ENCODE results near the gene BRF1.

BRF1 gene

DNA sequence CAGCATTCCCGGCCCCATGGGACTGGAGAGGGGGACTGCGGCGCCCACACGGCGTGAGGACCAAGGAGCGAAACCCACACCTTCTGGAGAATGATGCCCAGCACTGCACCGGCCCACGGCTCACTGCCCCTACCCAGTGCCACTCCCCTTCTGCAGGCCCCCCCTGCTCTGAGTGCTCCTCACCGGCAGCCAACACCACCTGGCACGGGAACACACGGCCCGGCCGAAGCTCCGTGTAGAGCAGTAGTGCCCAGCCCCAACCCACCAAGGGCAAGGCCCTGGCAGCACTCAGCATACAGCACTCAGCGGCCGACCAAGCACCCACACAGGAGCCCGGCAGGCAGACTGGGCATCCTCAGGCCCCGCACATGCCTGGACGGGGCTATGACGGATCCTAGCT is 39.0 kb downstream of the BRF1 start:
- Mint-ChIP-seq H3K27ac (no peak overlapping the region), H3K36me3 (ENCODE audit: low read depth) (peaks cover 22% of the 10 kb centered on the region), H3K4me1 (no peaks in the 10 kb centered on the region), H3K4me3 (no peak overlapping the region), H3K27me3 (ENCODE audit: low read depth) (no peaks in the 10 kb centered on the region), H3K9me3 (no peaks in the 10 kb centered on the region)
- TF ChIP-seq, protein P1, sequence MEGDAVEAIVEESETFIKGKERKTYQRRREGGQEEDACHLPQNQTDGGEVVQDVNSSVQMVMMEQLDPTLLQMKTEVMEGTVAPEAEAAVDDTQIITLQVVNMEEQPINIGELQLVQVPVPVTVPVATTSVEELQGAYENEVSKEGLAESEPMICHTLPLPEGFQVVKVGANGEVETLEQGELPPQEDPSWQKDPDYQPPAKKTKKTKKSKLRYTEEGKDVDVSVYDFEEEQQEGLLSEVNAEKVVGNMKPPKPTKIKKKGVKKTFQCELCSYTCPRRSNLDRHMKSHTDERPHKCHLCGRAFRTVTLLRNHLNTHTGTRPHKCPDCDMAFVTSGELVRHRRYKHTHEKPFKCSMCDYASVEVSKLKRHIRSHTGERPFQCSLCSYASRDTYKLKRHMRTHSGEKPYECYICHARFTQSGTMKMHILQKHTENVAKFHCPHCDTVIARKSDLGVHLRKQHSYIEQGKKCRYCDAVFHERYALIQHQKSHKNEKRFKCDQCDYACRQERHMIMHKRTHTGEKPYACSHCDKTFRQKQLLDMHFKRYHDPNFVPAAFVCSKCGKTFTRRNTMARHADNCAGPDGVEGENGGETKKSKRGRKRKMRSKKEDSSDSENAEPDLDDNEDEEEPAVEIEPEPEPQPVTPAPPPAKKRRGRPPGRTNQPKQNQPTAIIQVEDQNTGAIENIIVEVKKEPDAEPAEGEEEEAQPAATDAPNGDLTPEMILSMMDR (IDR thresholded peaks at IDR 0.05; ENCODE audit: unreplicated experiment in 3 of 3) = no peak

DNA sequence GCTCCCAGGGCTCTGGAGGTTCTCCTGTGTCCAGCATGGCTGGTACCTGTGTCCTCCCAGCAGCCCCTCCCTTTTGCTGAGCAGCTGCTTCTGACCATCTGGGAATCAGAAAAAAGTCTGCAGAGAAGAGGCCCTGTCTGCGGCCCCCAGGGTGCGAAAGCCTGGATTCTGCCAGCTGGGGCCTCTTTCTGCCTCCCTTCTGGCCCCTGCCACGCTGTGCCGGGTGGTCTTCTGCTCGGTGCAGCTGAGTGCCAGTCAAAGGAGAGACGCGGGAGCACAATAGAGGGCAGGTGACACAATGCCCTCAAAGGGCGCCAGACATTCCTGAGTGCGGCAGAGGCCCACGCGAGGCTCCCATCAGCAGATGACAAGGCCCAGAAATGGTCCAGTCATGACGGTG is 39.8 kb downstream of the BRF1 start:
- Mint-ChIP-seq H3K36me3 (ENCODE audit: low read depth) (peaks cover 22% of the 10 kb centered on the region), H3K4me1 (no peaks in the 10 kb centered on the region), H3K27ac (no peak overlapping the region), H3K9me3 (no peaks in the 10 kb centered on the region), H3K4me3 (no peak overlapping the region), H3K27me3 (ENCODE audit: low read depth) (no peaks in the 10 kb centered on the region)
- TF ChIP-seq, protein P1 (IDR thresholded peaks at IDR 0.05; ENCODE audit: unreplicated experiment in 3 of 3) = no peak

DNA sequence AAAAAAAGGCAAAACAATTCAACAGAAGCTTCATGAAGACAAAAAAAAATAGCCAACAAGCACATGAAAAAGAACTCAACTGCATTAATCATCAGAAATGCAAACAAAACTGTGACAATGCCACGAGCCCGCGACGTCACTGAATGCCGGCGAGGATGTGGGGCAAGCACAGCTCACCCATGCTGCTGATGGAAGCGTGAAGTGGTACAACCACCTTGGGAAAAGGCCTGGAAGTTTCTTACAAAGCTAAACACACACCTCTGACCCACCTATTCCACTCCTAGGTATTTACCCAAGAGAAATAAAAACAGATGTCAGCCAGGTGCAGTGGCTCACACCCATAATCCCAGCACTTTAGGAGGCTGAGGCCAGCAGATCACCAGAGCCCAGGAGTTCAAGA is 42.0 kb downstream of the BRF1 start:
- H3K27ac Mint-ChIP-seq = no peak overlapping the region
- H3K4me3 Mint-ChIP-seq = no peak overlapping the region
- peaks cover 16% of the 10 kb centered on the region for H3K36me3 Mint-ChIP-seq (ENCODE audit: low read depth)
- H3K9me3 Mint-ChIP-seq = no peaks in the 10 kb centered on the region
- H3K4me1 Mint-ChIP-seq = peaks cover 1% of the 10 kb centered on the region
- H3K27me3 Mint-ChIP-seq (ENCODE audit: low read depth) = no peaks in the 10 kb centered on the region
- TF ChIP-seq, protein P1 (IDR thresholded peaks at IDR 0.05; ENCODE audit: unreplicated experiment in 3 of 3) = no peak

DNA sequence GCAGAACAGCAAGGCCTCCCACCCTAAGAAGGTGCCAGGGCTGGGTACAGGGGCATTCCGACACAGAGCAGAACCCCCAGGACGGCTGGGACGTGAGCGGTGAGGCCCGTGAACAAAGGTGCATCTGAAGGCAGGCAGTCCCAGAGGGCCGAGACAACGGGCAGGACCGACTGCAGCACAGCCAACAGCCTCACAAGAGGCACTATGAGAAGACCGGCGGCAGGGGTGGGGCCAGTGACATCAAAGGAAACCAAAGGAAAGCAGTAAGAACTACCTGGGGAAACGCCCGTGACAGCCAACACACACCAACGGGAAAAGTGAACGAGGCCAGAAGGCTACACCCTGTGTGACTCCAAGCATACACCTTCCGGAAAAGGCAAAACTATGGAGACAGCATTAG is 43.3 kb downstream of the BRF1 start:
- H3K4me1 Mint-ChIP-seq = peaks cover 4% of the 10 kb centered on the region
- H3K36me3 Mint-ChIP-seq (ENCODE audit: low read depth) = peaks cover 12% of the 10 kb centered on the region
- no peak overlapping the region for H3K27ac Mint-ChIP-seq
- TF ChIP-seq, protein P1 (IDR thresholded peaks at IDR 0.05; ENCODE audit: unreplicated experiment in 3 of 3) = no peak
- H3K9me3 Mint-ChIP-seq = no peaks in the 10 kb centered on the region
- H3K4me3 Mint-ChIP-seq = no peak overlapping the region
- H3K27me3 Mint-ChIP-seq (ENCODE audit: low read depth) = no peaks in the 10 kb centered on the region

DNA sequence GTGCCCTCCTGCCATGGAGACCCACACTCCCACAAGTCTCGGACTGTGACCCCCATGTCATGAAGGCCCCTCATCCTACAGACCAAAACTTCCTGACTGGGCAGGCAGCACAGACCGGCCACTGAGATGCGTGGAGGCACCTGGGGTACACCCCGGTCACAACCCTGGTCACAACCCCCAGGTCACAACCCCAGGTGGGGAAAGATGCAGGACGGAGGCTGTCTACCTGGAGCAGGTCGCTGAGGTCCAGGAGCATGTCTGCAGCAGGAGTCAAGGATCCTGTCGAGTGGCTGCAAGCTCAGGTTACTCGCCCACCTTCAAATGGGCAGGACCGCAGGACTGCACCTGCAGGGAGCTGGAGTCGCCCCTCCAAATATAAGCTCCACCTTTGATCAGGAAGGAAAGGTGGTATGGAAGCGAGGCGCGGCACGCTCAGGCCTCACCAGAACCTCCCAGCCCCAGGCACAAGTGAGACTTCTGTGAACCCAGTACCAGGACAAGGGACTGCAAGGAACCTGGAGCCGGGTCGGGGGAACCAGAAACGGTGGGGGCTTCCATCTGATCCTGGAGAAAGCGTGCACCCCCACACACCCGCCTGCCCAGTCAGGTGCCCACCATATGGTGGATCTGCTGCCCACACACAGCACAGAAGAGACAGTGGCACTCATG is 44.4 kb downstream of the BRF1 start:
- H3K4me1 Mint-ChIP-seq = peaks cover 4% of the 10 kb centered on the region
- no peak overlapping the region for H3K27ac Mint-ChIP-seq
- no peaks in the 10 kb centered on the region for H3K27me3 Mint-ChIP-seq (ENCODE audit: low read depth)
- no peak overlapping the region for H3K4me3 Mint-ChIP-seq
- peaks cover 14% of the 10 kb centered on the region for H3K36me3 Mint-ChIP-seq (ENCODE audit: low read depth)
- no peaks in the 10 kb centered on the region for H3K9me3 Mint-ChIP-seq
- TF ChIP-seq, protein P1 (IDR thresholded peaks at IDR 0.05; ENCODE audit: unreplicated experiment in 3 of 3) = no peak

DNA sequence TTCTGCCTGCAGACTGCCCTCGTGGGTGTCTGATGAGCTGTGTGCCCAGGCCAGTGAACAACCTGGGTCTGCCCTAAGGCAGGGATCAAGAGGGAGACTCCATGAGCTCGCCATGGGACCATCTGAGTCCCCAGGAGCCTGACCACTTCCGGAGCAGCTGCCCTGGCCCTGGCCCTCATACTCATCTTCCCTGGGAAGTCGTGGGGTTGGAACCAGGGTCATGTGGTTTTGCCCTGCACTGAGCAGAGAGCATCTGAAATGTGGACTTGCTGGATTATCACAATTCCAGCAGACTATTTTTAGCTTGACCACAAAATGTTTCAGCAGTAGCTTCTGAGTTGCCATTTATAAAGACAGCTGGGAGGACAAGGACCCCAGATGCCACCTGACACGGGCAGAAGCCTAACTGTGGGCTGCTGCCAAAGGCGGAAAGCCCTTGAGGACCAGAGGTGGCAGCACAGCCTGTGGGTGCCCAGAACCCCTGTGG is 45.7 kb downstream of the BRF1 start:
- no peak overlapping the region for H3K27ac Mint-ChIP-seq
- no peaks in the 10 kb centered on the region for H3K27me3 Mint-ChIP-seq (ENCODE audit: low read depth)
- H3K9me3 Mint-ChIP-seq = no peaks in the 10 kb centered on the region
- peaks cover 27% of the 10 kb centered on the region for H3K36me3 Mint-ChIP-seq (ENCODE audit: low read depth)
- peaks cover 14% of the 10 kb centered on the region for H3K4me1 Mint-ChIP-seq
- TF ChIP-seq, protein P1 (IDR thresholded peaks at IDR 0.05; ENCODE audit: unreplicated experiment in 3 of 3) = no peak
- no peak overlapping the region for H3K4me3 Mint-ChIP-seq
